Activated CD8-positive, alpha-beta memory T cell treated with anti-CD3 and anti-CD28 coated beads for 36 hours (primary cell): Measurements from ENCODE around the gene GBP7. TPM values are rescaled to one million over a fixed set of nuclear protein-coding genes. Genes with fewer than 3 reads are reported as not detected.
"Not testable (repeated sequence)": the region's sequence is repeated elsewhere in the genome, so short reads cannot be mapped to it uniquely, and the experiment has no call there.

ENCODE experiments used
- CTCF ChIA-PET: fragments of 350-600 bp; sonication (Branson Sonifier 250); formaldehyde crosslinking; loops from one replicate; lab custom pipeline; 2021; ENCODE audit warnings: antibody characterized with exemption; lab: Charles Lee
- POLR2A ChIA-PET: fragments of 350-600 bp; sonication (Branson Sonifier 250); formaldehyde crosslinking; loops from one replicate; lab custom pipeline; 2021; ENCODE audit warnings: antibody characterized with exemption; lab: Charles Lee
- total RNA-seq, 2 experiments: library from RNA; stranded (reverse); gene quantifications; one replicate each; pipeline ENCODE4 v1.2.3, GENCODE V29; 2021

The GBP7 gene
- total RNA-seq, 2 experiments from 2014 or later, result 0.08 TPM; not detected in 1

GRCh38 chr1:89174491-89174890 lies 1.3 kb downstream of the GBP7 start:
- ChIA-PET CTCF (no interaction called here), POLR2A (no interaction called here)

- POLR2A ChIA-PET, result no interaction called here
- CTCF ChIA-PET, result no interaction called here
Measured at GRCh38 chr1:89172468-89173143, 3.2 kb downstream of the GBP7 start.

GRCh38 chr1:89171067-89171438 lies 4.8 kb downstream of the GBP7 start:
- ChIA-PET CTCF (no interaction called here), POLR2A (no interaction called here)

- POLR2A ChIA-PET, result interaction anchor here (1.3 kb wide), 1 partner anchor 44 kb away, joined by 3 read pairs; no protein-coding TSS in a partner anchor
Measured at GRCh38 chr1:89170170-89171066, 5.4 kb downstream of the GBP7 start.

GRCh38 chr1:89169166-89169565 lies 6.6 kb downstream of the GBP7 start:
- POLR2A ChIA-PET, result interaction anchor here (1.3 kb wide), 1 partner anchor 43 kb away, joined by 3 read pairs; no protein-coding TSS in a partner anchor
- CTCF ChIA-PET, result no interaction called here

More at GRCh38 chr1:89170170-89171066, 5.4 kb downstream of the GBP7 start:
- CTCF ChIA-PET, result no interaction called here

- POLR2A ChIA-PET, result no interaction called here
- CTCF ChIA-PET, result interaction anchor here (0.7 kb wide), 1 partner anchor 184 kb away, joined by 3 read pairs; no protein-coding TSS in a partner anchor
Measured at GRCh38 chr1:89167590-89168230, 8.1 kb downstream of the GBP7 start.

- ChIA-PET POLR2A (no interaction called here), CTCF (no interaction called here)
Measured at GRCh38 chr1:89166705-89167104, 9.1 kb downstream of the GBP7 start.

GRCh38 chr1:89165811-89166210 lies 10.0 kb downstream of the GBP7 start:
- POLR2A ChIA-PET, result no interaction called here
- CTCF ChIA-PET, result no interaction called here

GRCh38 chr1:89151047-89151446 lies 24.8 kb downstream of the GBP7 start:
- ChIA-PET POLR2A (no interaction called here), CTCF (no interaction called here)

- CTCF ChIA-PET, result no interaction called here
- POLR2A ChIA-PET, result no interaction called here
Measured at GRCh38 chr1:89149976-89150375, 25.8 kb downstream of the GBP7 start.

GRCh38 chr1:89149229-89149628 lies 26.6 kb downstream of the GBP7 start:
- ChIA-PET CTCF (no interaction called here), POLR2A (no interaction called here)

- CTCF ChIA-PET, result no interaction called here
- POLR2A ChIA-PET, result no interaction called here
Measured at GRCh38 chr1:89147678-89148658, 27.8 kb downstream of the GBP7 start.

GRCh38 chr1:89146721-89147120 lies 29.1 kb downstream of the GBP7 start:
- POLR2A ChIA-PET, result no interaction called here
- CTCF ChIA-PET, result no interaction called here

- CTCF ChIA-PET, result no interaction called here
Measured at GRCh38 chr1:89143484-89143883, 32.3 kb downstream of the GBP7 start.

GRCh38 chr1:89142160-89142559 lies 33.6 kb downstream of the GBP7 start:
- ChIA-PET POLR2A (no interaction called here), CTCF (no interaction called here)

More at GRCh38 chr1:89143484-89143883, 32.3 kb downstream of the GBP7 start:
- POLR2A ChIA-PET, result no interaction called here

GRCh38 chr1:89133747-89134146 lies 42.1 kb downstream of the GBP7 start:
- POLR2A ChIA-PET, result no interaction called here
- CTCF ChIA-PET, result no interaction called here

- ChIA-PET POLR2A (no interaction called here), CTCF (interaction anchor here (1.8 kb wide), 1 partner anchor 64 kb away, joined by 3 read pairs; no protein-coding TSS in a partner anchor)
Measured at GRCh38 chr1:89130716-89131115, 45.1 kb downstream of the GBP7 start.

GRCh38 chr1:89129911-89130310 lies 45.9 kb downstream of the GBP7 start:
- ChIA-PET CTCF (interaction anchor here (1.8 kb wide), 1 partner anchor 65 kb away, joined by 3 read pairs; no protein-coding TSS in a partner anchor), POLR2A (no interaction called here)

- CTCF ChIA-PET, result not testable (repeated sequence)
- POLR2A ChIA-PET, result interaction anchor here (1.7 kb wide), 1 partner anchor 81 kb away, joined by 4 read pairs; no protein-coding TSS in a partner anchor
Measured at GRCh38 chr1:89128003-89128458, 47.8 kb downstream of the GBP7 start.
